GM21390 (cell line): ENCODE results near the gene RRAGC.
"Not testable (repeated sequence)": the region's sequence is repeated elsewhere in the genome, so short reads cannot be mapped to it uniquely, and the experiment has no call there.

Source experiments
- ATAC-seq: cut with Tn5 transposase; IDR thresholded peaks from one replicate; pipeline ENCODE4 v1.9.1; 2021; ENCODE audit not compliant: unreplicated experiment

RRAGC gene

GRCh38 chr1:38817267-38818174, 42.1 kb downstream of the RRAGC start:
- ATAC-seq: no peak

GRCh38 chr1:38815903-38816627, 43.5 kb downstream of the RRAGC start:
- peak; percentile 86 for ATAC-seq

- no peak for ATAC-seq
Measured at GRCh38 chr1:38814984-38815464, 44.5 kb downstream of the RRAGC start.

GRCh38 chr1:38814444-38814983, 45.1 kb downstream of the RRAGC start:
- ATAC-seq: no peak

- no peak for ATAC-seq
Measured at GRCh38 chr1:38812981-38813380, 46.6 kb downstream of the RRAGC start.

GRCh38 chr1:38811466-38811865, 48.1 kb downstream of the RRAGC start:
- ATAC-seq: not testable (repeated sequence)

- ATAC-seq: no peak
Measured at GRCh38 chr1:38806090-38806489, 53.5 kb downstream of the RRAGC start.

GRCh38 chr1:38805036-38805435, 54.5 kb downstream of the RRAGC start:
- ATAC-seq: no peak

GRCh38 chr1:38804062-38804886, 55.3 kb downstream of the RRAGC start:
- no peak for ATAC-seq

- ATAC-seq: no peak
Measured at GRCh38 chr1:38803647-38804046, 55.9 kb downstream of the RRAGC start.

GRCh38 chr1:38800720-38801671, 58.6 kb downstream of the RRAGC start:
- no peak for ATAC-seq

GRCh38 chr1:38793299-38793698, 66.3 kb downstream of the RRAGC start:
- ATAC-seq: no peak

- no peak for ATAC-seq
Measured at GRCh38 chr1:38791892-38792291, 67.7 kb downstream of the RRAGC start.

GRCh38 chr1:38791164-38791515, 68.4 kb downstream of the RRAGC start:
- ATAC-seq: no peak

- no peak for ATAC-seq
Measured at GRCh38 chr1:38790422-38791163, 69.0 kb downstream of the RRAGC start.

GRCh38 chr1:38789498-38790169, 69.9 kb downstream of the RRAGC start:
- no peak for ATAC-seq

- ATAC-seq: no peak
Measured at GRCh38 chr1:38788341-38789336, 70.9 kb downstream of the RRAGC start.
